Measurements from ENCODE around the gene MCC. TPM values are rescaled to one million over a fixed set of nuclear protein-coding genes. Genes with fewer than 3 reads are reported as not detected.
A peak's percentile ranks its signal among the peaks of the same experiment; 100 is the strongest.

The MCC gene
- total RNA-seq, 1 donor from 2014 or later: 46.1 TPM

GRCh38 chr5:112983363-112983762 is 504.9 kb downstream of the MCC start:
- DNase-seq: no peak
- peaks cover 35% of the 10 kb centered on the region for H3K4me1 Mint-ChIP-seq (ENCODE audit: low read depth, unreplicated experiment)
- H3K36me3 Mint-ChIP-seq (ENCODE audit: unreplicated experiment): no peaks in the 10 kb centered on the region
- H3K27ac Mint-ChIP-seq (ENCODE audit: unreplicated experiment): peak overlapping the region; percentile 60
- TF ChIP-seq, protein P1, sequence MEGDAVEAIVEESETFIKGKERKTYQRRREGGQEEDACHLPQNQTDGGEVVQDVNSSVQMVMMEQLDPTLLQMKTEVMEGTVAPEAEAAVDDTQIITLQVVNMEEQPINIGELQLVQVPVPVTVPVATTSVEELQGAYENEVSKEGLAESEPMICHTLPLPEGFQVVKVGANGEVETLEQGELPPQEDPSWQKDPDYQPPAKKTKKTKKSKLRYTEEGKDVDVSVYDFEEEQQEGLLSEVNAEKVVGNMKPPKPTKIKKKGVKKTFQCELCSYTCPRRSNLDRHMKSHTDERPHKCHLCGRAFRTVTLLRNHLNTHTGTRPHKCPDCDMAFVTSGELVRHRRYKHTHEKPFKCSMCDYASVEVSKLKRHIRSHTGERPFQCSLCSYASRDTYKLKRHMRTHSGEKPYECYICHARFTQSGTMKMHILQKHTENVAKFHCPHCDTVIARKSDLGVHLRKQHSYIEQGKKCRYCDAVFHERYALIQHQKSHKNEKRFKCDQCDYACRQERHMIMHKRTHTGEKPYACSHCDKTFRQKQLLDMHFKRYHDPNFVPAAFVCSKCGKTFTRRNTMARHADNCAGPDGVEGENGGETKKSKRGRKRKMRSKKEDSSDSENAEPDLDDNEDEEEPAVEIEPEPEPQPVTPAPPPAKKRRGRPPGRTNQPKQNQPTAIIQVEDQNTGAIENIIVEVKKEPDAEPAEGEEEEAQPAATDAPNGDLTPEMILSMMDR (IDR thresholded peaks at IDR 0.05; ENCODE audit: partially characterized antibody, unreplicated experiment): no peak
- H3K27me3 Mint-ChIP-seq (ENCODE audit: unreplicated experiment): no peaks in the 10 kb centered on the region
- H3K4me3 Mint-ChIP-seq (ENCODE audit: unreplicated experiment): peak overlapping the region; percentile 65
- H3K9me3 Mint-ChIP-seq (ENCODE audit: unreplicated experiment): peaks cover under 1% of the 10 kb centered on the region

- Mint-ChIP-seq H3K9me3 (ENCODE audit: unreplicated experiment) (peaks cover 28% of the 10 kb centered on the region), H3K27me3 (ENCODE audit: unreplicated experiment) (peaks cover 20% of the 10 kb centered on the region), H3K4me3 (ENCODE audit: unreplicated experiment) (peak overlapping the region; percentile 99), H3K4me1 (ENCODE audit: low read depth, unreplicated experiment) (peaks cover 46% of the 10 kb centered on the region), H3K36me3 (ENCODE audit: unreplicated experiment) (no peaks in the 10 kb centered on the region), H3K27ac (ENCODE audit: unreplicated experiment) (peak overlapping the region; percentile 93)
- DNase-seq: no peak
- TF ChIP-seq, protein P1 (IDR thresholded peaks at IDR 0.05; ENCODE audit: partially characterized antibody, unreplicated experiment): no peak
Observed at GRCh38 chr5:112979723-112980122, 508.5 kb downstream of the MCC start.

DNA sequence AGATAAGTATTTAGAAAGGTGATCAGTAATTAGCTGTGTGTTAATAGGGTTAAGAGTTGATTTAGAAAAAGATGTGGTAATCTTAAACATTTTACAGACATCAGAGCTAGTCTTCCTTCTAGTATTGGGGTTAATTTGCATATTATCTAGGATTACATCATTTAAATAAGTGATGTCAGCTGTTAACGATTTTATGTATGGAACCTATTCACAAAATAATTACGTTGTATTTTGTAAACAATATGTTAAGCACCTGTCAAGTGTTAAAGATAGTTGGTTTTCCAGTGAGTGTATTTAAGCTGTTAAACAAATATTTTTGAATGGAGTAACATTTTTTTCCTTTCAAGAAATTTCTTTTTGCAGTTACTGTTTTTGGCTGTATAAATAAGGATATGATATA is 509.4 kb downstream of the MCC start:
- Mint-ChIP-seq H3K36me3 (ENCODE audit: unreplicated experiment) (no peaks in the 10 kb centered on the region), H3K4me1 (ENCODE audit: low read depth, unreplicated experiment) (peaks cover 40% of the 10 kb centered on the region), H3K27ac (ENCODE audit: unreplicated experiment) (peak overlapping the region; percentile 94), H3K27me3 (ENCODE audit: unreplicated experiment) (peaks cover 20% of the 10 kb centered on the region), H3K4me3 (ENCODE audit: unreplicated experiment) (peak overlapping the region; percentile 99), H3K9me3 (ENCODE audit: unreplicated experiment) (peaks cover 28% of the 10 kb centered on the region)
- no peak for DNase-seq
- TF ChIP-seq, protein P1 (IDR thresholded peaks at IDR 0.05; ENCODE audit: partially characterized antibody, unreplicated experiment): no peak

- Mint-ChIP-seq H3K27ac (ENCODE audit: unreplicated experiment) (peak overlapping the region; percentile 94), H3K9me3 (ENCODE audit: unreplicated experiment) (peaks cover 28% of the 10 kb centered on the region), H3K4me1 (ENCODE audit: low read depth, unreplicated experiment) (peaks cover 28% of the 10 kb centered on the region), H3K27me3 (ENCODE audit: unreplicated experiment) (peaks cover 20% of the 10 kb centered on the region), H3K4me3 (ENCODE audit: unreplicated experiment) (peak overlapping the region; percentile 99), H3K36me3 (ENCODE audit: unreplicated experiment) (no peaks in the 10 kb centered on the region)
- DNase-seq: no peak
- TF ChIP-seq, protein P1 (IDR thresholded peaks at IDR 0.05; ENCODE audit: partially characterized antibody, unreplicated experiment): no peak
Observed at GRCh38 chr5:112977440-112977861, 510.8 kb downstream of the MCC start.

DNA sequence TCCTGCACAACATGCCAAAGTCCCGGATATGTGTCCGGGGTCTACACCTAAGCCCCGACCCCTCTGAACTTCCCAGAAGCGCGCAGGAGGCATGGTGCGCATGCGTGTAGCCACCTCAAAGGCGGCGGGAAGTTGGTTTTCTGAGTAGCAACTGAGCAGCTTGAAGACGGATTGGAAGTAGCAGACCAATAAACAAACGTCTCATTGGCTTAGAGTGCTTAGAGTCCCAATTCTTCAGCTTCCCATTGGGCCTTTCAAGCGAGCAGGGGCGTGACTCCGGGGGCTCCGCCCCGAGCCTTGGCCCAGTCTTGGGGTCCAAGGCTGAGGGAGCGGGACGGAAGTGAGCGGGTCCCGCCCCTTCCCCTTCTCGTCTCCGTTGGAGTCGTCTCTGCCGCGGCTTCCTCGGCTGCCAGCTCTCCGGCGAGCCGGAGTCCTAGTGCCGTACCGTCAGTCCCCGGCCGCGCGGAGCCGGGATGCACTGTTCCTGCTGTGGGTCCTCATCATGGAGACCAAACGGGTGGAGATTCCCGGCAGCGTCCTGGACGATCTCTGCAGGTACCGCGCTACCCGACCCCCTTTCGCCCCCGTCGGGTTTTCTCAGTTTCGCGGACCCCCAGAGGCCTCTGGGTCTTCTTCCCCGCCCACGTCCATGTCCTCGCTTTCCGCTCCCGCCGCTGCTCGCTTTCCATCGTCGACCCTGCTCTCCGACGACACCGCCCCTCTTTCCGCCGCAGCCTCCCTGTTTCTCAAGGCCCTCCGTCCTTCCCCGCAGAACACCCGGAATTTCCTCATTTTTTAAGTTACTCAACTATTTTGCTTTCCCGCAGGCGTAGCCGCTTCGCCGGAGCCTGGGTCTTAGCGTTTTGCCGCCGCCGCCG is 511.6 kb downstream of the MCC start, which contains the start of gene DCP2:
Gene DCP2 (plus strand): TSS at position 367 of the 878 bp plus-strand sequence. CDS start 136 bp downstream, at position 503.
- peak within 1 kb of the TSS; percentile 99 for H3K4me3 Mint-ChIP-seq (ENCODE audit: unreplicated experiment)
- H3K27me3 Mint-ChIP-seq (ENCODE audit: unreplicated experiment): peaks cover 20% of the 10 kb centered on the region
- DNase-seq: peak; percentile 94
- H3K4me1 Mint-ChIP-seq (ENCODE audit: low read depth, unreplicated experiment): peaks cover 25% of the 10 kb centered on the region
- H3K36me3 Mint-ChIP-seq (ENCODE audit: unreplicated experiment): peaks cover 3% of the 10 kb centered on the region
- TF ChIP-seq, protein P1 (IDR thresholded peaks at IDR 0.05; ENCODE audit: partially characterized antibody, unreplicated experiment): no peak
- H3K27ac Mint-ChIP-seq (ENCODE audit: unreplicated experiment): peak within 1 kb of the TSS; percentile 97
- peaks cover 30% of the 10 kb centered on the region for H3K9me3 Mint-ChIP-seq (ENCODE audit: unreplicated experiment)
